ENCODE measurements around the gene MACROH2A1.

The MACROH2A1 gene

DNA sequence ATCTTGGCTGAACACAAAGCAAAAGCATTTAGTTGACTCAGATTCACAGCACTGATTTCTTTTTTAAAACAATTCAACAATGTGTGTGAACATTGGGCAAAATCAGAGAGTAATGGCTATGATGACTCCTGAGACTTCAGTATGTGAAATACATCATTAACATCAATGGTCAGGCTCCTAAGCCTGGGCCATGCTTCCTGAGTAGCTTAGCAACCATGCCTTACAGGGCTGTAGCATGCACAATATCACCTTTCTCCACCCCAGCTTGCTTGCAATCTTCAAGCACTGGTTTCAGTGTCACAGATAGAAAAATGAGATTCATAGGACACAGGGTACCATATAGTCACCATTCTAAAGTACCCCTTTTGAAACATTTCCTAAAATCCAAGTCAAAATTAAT lies 41.3 kb downstream of the MACROH2A1 start:
- in situ Hi-C loops (cut with MboI; ENCODE audit: low sequenced_read_pairs) = no loop called here

DNA sequence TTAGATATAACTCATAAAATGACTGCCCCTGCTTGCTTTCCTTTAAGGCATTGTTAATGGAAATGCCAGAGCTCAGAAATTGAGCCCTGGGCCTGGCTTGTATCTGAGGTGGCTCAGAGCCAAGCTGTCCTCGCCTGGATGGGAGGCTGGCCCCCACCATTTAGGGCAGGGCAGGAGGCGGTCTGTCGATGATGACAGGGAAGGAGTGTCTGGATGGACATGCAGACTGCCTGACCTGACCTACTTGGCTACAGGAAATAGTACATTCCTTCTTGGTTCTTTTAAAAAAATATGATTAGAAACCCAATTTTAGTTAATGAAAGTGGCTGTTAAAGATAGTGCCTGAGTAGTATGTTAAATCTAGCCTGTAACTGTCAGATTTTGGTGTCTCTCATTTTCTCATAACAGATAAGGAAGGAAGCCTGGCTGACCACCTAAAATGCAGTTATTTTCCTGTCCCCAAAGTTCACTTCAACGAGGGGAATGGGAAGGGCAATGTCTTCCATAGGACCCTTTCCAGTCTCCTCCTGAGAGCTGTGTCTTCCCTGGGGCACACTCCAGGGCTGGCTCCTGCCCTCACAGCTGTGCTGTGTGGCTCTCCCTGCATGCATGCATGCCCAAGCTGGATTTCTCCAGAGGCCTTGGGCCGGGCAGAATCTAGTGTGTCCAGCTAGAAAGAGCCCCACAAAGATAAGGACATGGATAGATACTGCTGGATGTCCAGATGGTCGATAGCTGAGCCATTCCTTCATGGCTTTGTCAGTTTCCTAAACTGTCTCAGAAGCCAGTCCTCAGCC lies 42.3 kb downstream of the MACROH2A1 start:
- in situ Hi-C loops (cut with MboI; ENCODE audit: low sequenced_read_pairs) = no loop called here

DNA sequence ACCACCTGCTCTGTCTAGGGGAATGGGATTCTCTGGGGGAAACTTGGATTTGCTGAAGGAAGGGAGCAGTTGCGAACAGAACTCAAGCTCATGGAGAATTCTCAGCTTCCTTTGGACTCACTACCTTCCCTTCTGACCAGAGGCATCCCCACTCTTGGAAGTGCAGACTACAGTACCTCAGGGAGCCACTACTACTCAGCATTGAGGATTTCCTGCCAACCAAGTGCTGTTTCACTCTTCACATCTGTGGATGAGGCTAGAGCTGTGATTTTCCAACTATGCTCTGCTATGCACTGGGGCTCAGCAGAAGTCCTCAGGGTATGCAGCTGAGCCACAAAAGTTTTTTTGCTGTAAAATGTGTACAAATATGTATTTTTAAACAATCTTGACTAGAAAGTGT lies 43.9 kb downstream of the MACROH2A1 start:
- in situ Hi-C loops (cut with MboI; ENCODE audit: low sequenced_read_pairs) = no loop called here

DNA sequence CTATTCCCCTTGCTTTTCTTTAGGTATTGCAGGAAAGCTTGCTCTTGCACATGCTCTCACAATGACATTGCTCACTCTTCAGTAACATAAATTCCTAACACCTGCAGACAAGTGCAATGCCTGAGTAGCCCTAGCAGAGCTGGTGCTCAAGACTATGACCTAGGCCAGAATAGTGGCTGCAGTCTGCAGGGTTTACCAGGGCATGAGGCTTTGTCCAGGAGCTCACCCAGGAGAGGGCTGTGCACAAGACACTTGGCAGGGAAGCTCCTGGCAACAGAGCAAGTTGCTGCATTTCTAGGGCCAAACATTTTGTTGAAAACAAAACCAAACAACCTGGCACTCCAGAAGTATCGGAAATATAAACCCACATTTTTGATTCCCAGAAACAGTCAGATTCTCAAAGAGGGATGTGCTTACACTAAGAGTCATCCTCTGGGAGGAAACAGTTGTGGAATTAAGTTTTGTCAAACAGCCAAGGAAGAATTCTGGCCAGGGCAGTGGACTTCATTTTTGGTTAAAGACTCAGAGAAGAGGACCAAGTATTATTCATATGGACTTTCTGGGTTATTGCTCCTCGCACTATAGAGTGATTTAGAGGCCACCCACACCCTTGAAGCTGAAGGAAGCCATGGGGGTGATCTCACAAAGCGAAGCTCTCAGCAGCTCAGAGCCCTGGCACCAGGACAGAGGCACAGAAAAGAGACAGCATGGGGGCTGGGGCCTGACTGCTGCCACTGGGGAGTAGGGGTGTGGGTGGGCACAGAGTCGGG lies 44.9 kb downstream of the MACROH2A1 start:
- in situ Hi-C loops (cut with MboI; ENCODE audit: low sequenced_read_pairs) = no loop called here

DNA sequence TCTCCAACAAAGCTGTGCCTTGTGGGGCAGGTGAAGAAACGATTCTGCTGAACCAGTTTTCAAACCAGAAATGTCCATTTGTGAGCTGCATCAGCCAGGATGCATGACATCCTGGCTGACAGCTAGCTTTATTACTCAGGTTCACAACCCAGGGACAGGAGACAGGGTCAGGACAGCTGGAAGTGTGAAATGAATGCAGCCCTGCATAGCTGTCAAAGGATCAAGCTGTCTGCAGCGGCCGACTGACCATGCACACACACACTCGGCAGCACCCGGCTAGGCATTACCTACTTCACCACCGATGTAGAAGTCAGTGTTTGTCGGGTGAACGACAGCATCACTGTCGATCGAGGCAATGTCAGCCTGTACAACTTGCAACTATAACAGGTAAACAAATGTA lies 48.5 kb downstream of the MACROH2A1 start:
- in situ Hi-C loops (cut with MboI; ENCODE audit: low sequenced_read_pairs) = no loop called here

DNA sequence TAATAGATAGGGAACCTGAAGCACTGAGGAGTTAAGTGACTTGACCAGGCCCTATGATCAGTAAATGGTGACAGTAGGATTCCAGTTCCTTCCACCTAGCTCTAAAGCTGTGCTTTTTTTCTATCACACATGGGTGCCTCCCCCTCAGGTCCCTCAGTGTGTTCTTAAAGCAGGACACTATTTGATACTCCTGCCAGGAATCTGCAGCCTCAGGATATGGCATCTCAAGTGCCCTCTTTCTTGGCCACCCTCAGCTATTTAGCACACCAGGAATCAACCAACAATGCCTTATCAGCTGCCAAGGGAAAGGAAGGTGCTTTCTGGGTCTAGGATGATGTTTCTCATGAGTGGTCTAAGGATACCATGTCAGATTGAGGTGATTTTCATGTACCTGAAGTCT lies 49.1 kb downstream of the MACROH2A1 start:
- in situ Hi-C loops (cut with MboI; ENCODE audit: low sequenced_read_pairs) = no loop called here

DNA sequence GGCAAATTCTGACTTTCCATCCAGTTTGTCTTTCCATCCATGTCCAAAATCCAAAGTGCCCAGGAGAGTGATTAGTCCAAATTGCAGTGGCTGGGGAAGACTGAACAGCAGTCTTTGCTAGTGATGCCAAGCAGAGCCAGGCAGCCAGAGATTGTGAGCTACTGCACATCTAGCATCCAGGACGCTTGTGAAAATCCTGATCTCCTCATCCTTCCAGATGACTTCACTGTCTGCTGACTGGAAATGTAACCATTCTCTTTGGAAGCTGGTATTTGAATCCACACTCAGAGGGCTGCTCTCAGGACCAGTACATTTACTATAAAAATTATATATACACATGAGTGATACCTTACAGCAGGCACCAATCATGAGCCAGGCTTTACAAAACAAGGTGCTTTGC lies 49.6 kb downstream of the MACROH2A1 start:
- in situ Hi-C loops (cut with MboI; ENCODE audit: low sequenced_read_pairs) = no loop called here

DNA sequence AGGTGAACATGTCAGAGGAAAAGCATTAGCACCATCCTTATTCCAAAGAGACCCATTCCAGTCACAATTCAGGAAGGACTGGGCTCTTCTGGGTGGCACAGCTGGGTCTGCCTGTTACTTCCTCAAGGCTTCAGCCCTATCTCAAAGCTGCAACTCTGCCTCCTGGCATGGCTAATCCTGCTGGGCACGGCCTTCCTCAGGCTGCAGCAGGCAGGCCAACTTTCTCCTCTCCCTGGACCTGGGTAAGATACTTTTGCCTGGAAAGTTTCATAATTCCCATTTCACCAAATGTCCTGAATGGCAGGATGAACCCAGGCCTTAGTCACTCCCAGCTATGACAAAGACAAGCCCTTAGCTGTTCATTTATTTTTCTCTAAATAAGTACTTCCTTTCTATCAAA lies 50.1 kb downstream of the MACROH2A1 start:
- in situ Hi-C loops (cut with MboI; ENCODE audit: low sequenced_read_pairs) = no loop called here

DNA sequence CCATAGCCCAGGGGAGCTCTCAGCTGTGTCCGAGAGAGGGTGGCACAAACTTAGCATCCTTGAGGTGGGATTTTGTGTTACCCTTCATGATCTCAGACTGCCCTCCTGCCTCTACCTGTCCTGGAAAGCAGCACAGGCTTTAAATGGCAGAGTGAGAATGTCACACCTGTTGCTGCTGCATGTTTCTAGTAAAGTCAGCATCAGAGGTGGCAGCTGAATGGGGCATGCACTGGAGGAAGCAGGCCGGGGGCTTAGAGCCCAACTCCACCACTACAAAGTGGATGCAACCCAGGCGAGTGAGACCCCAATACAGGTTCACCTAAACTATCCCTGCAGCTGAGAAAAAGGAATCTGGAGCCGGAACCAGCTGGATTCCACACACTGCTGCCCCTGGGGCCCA lies 51.6 kb downstream of the MACROH2A1 start:
- in situ Hi-C loops (cut with MboI; ENCODE audit: low sequenced_read_pairs) = no loop called here

DNA sequence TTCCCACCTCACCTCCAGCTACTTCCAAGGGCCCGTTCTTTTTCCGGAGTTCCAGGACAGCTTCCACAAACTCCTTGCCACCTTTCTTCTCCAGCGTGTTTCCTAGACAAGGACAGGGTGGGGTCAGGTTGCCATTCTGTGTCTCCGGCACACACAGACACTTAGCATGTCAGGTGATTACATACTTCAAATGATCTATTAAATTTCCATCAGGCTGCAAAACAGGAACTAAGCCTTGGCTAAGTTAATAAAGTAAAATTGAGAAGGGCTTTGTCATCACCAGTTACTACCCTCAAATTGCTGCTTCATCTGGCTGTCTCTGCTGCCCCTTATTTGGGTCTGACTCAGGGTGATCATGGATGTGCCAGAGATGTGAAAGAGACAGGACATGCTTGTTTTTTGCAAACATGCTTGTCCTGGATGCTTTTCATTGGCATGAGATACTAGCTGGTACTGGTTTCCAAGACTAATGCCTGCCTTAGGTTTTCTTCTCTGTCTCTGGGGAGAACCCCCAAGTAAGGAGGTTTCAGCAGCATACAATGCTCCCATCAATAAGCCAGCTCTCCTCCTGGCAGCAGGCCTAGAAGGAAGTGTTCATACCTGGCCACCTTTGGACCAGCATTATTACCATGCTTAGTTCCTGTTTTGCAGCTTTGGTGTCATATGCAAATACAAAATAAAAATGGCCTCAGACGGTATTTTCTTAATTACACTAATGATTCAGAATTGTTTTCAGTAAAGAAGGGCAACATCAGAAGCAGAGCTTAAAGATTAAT lies 52.9 kb downstream of the MACROH2A1 start:
- in situ Hi-C loops (cut with MboI; ENCODE audit: low sequenced_read_pairs) = no loop called here

DNA sequence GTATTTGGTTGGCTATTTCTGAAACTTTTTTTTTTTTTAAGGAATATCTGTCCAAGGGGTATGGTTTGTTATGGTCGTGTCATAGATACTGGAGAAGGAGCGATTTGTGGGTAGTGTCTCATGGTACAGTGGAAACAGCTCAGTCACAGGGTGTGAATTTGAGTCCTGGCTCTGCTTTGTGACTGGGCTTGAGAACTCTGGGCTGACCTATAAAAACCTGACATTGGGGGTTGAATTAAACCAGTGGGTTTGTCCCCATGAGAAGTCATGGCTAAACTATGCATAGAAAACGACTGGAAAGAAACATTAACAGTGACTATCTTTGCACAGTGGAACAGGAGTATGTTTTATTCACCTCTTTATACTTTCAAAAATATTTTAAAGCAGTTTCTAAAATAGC lies 54.7 kb downstream of the MACROH2A1 start:
- in situ Hi-C loops (cut with MboI; ENCODE audit: low sequenced_read_pairs) = no loop called here

DNA sequence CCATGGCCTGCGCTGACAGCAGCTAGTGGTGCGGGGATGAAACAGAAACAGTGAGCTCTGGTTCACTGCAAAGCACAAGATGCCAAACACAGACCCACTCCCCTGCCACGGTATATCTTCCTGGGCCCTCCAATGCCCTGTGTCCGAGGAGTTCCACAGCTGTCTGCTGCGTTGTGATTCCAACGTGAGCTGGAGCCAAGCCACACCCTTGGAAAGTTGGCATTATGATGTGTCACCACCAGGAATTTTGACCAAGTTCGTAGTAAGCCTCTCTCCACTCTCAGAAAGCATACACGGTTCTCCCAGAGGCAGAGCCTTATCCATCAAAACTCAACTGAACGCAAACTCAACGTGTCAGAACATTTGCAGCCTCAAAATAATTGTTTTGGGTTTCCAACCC lies 55.6 kb downstream of the MACROH2A1 start:
- in situ Hi-C loops (cut with MboI; ENCODE audit: low sequenced_read_pairs) = no loop called here

DNA sequence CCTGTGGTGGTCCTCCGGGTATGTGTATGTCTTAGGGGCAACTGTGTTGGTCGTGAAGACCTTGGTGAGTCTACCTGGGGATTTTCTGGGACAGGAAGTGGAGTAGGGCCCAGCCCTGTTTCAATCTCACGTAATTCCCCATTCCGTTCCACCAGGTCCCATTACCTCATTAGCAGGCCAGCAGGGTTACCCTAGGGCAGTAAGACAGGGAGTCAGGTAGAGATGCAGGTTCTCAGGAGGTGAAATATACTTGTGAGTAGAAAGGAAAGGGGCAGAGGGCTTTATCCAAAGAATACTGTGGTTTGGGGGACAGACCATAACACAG lies 56.5 kb downstream of the MACROH2A1 start:
- in situ Hi-C loops (cut with MboI; ENCODE audit: low sequenced_read_pairs) = no loop called here

DNA sequence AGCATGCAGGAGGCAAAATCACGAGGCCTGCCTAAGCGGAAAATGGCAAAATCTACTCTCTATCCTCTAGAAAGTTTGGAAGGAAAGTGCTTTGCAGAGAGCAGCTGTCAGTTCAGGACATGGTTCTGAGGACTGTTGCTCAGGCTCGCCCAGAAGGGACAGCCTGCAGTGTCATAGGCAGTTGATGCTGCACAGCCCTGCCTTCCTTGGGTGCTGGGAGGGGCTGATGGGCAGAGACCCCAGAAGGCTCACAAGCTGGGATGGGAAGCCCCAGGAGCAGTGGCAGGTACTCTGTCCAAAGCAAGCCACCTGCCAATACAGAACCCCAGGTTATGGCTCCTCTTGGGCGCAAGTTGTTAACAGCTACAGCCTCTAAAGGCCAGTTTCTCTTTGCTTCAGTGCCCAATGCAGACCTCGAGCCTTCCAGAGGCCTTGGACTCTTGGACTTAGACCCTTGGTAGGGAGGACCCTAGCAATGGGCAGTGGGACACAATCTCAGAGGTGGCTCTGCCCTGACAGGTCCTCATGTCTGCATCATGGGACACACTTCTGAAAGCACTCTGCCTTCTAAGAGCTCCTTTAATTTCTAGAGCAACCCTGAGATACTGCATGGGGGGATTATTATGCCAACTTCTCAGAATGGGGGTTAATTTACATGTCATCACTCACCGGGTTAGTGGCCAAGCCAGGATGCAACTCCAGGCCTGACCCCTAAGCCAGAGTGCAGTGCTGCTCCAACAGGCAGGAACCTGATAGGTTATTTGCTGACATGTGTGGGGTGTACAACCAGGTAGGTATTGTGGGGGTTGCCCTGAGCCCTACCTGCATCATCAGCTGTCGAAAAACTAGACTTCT lies 57.1 kb downstream of the MACROH2A1 start:
- in situ Hi-C loops (cut with MboI; ENCODE audit: low sequenced_read_pairs) = no loop called here

DNA sequence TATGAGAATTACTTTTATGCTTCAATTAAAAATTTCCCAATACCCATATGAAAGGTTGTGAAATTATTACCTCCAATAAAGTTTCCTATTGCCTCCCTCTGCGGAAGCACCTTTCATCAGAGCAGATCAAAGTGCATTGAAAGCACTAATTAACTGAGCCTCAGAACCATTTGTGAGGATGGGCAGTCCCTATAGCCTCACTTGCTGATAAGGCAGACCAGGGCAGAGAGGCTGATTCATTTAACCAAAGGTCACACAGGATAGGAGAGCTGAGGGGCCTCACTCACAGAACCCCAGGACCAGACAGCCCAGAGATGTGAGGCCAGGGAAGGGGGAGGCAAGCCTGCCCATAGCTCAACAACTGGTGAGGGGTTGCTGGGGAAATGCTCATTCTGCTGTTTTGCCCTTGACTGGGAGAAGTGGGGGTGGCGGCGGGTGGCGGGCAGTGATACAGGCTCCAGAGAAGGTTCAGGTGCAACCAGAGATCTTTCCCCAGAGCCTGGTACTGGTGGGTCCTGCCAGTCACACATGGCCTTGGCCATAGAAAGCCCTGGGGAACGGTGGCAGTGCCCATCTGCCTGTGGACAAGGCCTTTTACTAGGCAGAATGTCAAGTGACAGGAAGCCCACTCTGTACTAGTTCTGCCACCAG lies 57.9 kb downstream of the MACROH2A1 start:
- in situ Hi-C loops (cut with MboI; ENCODE audit: low sequenced_read_pairs) = no loop called here

DNA sequence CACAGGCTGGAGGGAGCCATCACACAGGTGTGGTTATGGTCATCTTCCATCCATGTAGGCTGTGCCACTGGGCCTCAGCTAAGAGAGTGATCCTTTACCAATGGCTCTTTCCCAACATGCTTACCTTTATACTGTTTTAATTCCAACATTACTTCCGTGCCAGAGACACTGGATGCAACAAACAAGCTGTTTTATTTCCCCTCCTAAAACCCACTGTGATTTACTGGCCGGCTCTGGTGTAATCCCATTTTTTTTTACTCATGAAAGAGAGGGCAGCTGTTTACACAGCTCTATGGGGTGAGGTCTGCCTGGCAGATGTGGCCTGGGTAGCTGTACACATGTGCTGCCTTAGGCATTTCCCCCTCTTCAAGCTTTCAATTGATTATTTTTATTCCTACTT lies 58.5 kb downstream of the MACROH2A1 start:
- in situ Hi-C loops (cut with MboI; ENCODE audit: low sequenced_read_pairs) = no loop called here

DNA sequence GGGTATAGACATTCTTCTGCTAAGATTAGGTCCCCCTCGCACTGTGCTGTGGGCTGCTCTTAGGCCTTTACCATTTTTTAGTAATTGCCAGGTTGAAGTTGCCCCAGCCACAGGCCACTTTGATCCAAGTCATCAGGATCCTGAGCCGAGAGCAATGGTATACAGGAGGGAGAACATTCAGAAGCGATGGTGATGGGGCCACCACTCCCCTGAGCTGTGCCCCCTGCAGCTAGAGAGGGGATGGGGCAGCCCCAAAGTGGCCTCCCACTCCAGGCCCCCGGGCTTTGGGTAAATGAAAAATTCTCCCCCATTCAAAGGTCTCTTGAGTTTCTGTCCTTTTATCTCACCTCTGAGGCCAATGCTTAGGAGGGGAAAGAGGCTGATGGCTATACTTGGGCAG lies 59.4 kb downstream of the MACROH2A1 start:
- in situ Hi-C loops (cut with MboI; ENCODE audit: low sequenced_read_pairs) = no loop called here

DNA sequence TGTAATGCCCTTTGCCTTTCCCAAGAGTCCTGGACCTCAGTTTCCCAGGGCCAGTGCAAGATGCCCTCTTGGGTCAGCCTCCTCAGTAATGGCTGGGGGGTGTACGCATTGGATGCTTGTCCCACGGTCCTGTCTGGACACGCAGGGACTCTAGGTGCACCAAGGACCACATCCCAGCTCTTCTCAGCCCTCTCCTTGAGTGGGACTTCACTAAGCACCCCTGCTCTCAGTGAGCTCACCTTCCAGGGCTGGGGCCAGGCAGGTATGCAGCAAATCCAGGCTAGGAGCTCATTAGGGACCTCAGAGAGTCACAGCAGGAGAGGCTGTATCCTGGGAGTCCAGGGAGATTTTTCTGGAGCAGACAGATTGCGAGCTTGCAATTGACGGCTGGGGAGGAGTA lies 59.8 kb downstream of the MACROH2A1 start:
- in situ Hi-C loops (cut with MboI; ENCODE audit: low sequenced_read_pairs) = no loop called here

DNA sequence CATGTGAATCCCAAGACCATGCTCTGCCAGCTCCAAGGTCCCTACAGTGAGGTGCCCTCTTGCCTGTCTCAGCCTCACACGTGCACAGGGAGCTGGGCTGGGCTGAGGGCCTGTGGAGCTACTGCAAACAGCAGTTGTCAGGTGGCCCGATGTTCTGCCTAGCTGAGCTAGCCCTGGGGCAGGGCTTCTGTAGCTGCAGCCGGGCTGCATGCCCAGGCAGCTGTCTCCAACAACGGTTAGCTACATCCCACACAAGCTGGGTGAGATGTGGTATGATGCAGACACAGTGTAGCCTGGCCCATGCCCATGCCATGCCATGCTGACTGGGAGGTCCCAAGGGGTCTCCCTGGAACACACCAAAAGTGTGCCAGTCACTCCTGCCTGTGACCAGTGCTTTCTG lies 62.0 kb downstream of the MACROH2A1 start:
- in situ Hi-C loops (cut with MboI; ENCODE audit: low sequenced_read_pairs) = no loop called here

DNA sequence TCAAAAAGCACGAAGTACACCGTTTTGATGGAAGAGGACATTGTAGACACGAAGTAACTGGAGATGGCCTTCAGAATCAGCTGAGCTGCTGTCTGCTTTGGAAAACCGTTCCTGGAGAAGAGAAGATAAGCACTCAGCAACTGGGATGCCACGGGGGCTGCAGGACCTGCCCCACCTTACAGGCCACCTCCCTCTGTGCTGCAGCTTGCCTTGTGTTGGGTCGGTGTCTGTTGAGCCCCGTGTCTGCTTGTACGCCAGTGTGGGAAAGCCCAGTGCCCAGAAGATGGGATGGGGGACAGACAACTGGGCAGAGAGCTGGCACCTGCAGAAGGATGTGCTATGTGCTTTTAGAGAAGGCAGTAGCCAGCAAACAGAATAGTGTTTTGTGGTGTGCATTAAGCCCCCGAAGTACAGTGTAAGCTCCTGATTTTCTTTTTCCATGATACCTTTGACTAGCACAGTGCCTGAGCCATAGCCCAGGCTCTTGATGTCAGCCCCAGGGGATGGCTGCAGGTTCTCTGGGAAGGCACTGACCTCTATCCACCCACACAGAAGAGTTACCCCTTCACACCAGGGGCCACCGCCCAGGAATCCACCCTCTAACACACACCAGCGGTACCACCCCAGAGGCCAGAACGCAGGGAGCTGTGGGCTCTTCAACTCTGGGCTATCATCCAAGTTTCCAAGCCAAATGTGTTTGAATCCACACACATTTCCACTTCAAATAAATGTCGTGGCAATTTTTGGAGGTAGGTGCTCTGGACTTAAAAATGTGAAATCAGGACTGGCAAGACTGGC lies 63.8 kb downstream of the MACROH2A1 start:
- in situ Hi-C loops (cut with MboI; ENCODE audit: low sequenced_read_pairs) = no loop called here
